ENCODE results near the gene C10orf90.

The C10orf90 gene

DNA sequence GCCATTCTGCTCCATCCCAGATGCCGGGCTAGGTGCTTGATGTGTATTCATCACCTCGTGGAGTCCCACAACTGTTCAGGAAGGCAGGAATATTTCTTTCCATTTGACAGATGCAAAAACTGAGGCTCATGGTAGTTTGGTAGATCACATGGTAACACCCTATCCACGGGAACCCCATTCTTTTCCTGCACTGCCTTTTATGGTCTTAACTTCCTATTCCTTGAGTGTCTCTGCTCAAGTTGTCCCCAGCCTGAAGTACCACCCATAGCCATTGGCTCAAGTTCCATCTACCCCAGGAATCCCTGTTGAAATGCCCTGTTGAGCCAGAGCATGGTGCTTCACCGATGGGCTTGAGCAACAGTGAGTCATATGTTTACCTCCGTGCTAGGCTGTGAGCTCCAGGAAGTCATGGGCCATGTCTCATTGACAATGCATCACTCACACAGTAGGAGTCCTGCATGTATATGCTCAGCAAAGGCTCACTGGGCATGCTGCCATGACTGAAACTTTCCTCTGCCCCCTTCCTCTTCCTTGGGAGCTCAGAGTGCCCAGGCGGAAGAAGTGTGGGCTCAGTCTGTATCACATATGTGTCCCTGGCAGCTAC lies 210.5 kb downstream of the C10orf90 start (continued):
- TF ChIP-seq ZNF2 (tag by site-specific recombination; IDR thresholded peaks at IDR 0.05) = peak; percentile 75; the same call in 1 of the 2 replicates
- no peak for TF ChIP-seq ZNF777 (tag by site-specific recombination; IDR thresholded peaks at IDR 0.05; ENCODE audit: borderline replicate concordance)
- TF ChIP-seq ZNF521 (tag by site-specific recombination; IDR thresholded peaks at IDR 0.05) = no peak
- no peak for TF ChIP-seq ZNF626 (tag by site-specific recombination; IDR thresholded peaks at IDR 0.05)
- no peak for TF ChIP-seq HOXD13 (CRISPR knock-in tag; IDR thresholded peaks at IDR 0.05; ENCODE audit: borderline replicate concordance)
- TF ChIP-seq ZBTB6 (tag by site-specific recombination; IDR thresholded peaks at IDR 0.05) = peak; percentile 78; the same call in 1 of the 2 replicates
- no peak for TF ChIP-seq HOXC10 (CRISPR knock-in tag; IDR thresholded peaks at IDR 0.05)
- 0 out of 2 replicates have a peak, but pooled peaks have one; percentile 24 for TF ChIP-seq IKZF3 (tag by site-specific recombination; IDR thresholded peaks at IDR 0.05)
- no peak for TF ChIP-seq ZNF776 (tag by site-specific recombination; IDR thresholded peaks at IDR 0.05; ENCODE audit: borderline replicate concordance)
- no peak for TF ChIP-seq ZNF510 (tag by site-specific recombination; IDR thresholded peaks at IDR 0.05; ENCODE audit: insufficient replicate concordance)
- TF ChIP-seq HIC1 (tag by site-specific recombination; IDR thresholded peaks at IDR 0.05) = no peak
- TF ChIP-seq ZNF184 (tag by site-specific recombination; IDR thresholded peaks at IDR 0.05) = peak; percentile 74; the same call in 1 of the 2 replicates
- no peak for TF ChIP-seq ZSCAN4 (tag by site-specific recombination; IDR thresholded peaks at IDR 0.05)
- TF ChIP-seq ZNF335 (tag by site-specific recombination; conservative IDR thresholded peaks at IDR 0.05) = no peak
- TF ChIP-seq ZNF624 (tag by site-specific recombination; IDR thresholded peaks at IDR 0.05) = no peak
- no peak for TF ChIP-seq ZNF10 (tag by site-specific recombination; IDR thresholded peaks at IDR 0.05)
- TF ChIP-seq MZF1 (tag by site-specific recombination; IDR thresholded peaks at IDR 0.05; ENCODE audit: borderline replicate concordance) = no peak
- no peak for TF ChIP-seq ZBTB10 (tag by site-specific recombination; IDR thresholded peaks at IDR 0.05)
- TF ChIP-seq, protein P1, sequence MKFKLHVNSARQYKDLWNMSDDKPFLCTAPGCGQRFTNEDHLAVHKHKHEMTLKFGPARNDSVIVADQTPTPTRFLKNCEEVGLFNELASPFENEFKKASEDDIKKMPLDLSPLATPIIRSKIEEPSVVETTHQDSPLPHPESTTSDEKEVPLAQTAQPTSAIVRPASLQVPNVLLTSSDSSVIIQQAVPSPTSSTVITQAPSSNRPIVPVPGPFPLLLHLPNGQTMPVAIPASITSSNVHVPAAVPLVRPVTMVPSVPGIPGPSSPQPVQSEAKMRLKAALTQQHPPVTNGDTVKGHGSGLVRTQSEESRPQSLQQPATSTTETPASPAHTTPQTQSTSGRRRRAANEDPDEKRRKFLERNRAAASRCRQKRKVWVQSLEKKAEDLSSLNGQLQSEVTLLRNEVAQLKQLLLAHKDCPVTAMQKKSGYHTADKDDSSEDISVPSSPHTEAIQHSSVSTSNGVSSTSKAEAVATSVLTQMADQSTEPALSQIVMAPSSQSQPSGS (tag by site-specific recombination; IDR thresholded peaks at IDR 0.05; ENCODE audit: low read depth) = no peak
- no peak for TF ChIP-seq ZSCAN30 (tag by site-specific recombination; IDR thresholded peaks at IDR 0.05)
- TF ChIP-seq, protein P2, sequence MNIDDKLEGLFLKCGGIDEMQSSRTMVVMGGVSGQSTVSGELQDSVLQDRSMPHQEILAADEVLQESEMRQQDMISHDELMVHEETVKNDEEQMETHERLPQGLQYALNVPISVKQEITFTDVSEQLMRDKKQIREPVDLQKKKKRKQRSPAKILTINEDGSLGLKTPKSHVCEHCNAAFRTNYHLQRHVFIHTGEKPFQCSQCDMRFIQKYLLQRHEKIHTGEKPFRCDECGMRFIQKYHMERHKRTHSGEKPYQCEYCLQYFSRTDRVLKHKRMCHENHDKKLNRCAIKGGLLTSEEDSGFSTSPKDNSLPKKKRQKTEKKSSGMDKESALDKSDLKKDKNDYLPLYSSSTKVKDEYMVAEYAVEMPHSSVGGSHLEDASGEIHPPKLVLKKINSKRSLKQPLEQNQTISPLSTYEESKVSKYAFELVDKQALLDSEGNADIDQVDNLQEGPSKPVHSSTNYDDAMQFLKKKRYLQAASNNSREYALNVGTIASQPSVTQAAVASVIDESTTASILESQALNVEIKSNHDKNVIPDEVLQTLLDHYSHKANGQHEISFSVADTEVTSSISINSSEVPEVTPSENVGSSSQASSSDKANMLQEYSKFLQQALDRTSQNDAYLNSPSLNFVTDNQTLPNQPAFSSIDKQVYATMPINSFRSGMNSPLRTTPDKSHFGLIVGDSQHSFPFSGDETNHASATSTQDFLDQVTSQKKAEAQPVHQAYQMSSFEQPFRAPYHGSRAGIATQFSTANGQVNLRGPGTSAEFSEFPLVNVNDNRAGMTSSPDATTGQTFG (tag by site-specific recombination; IDR thresholded peaks at IDR 0.05; ENCODE audit: borderline replicate concordance) = no peak
- TF ChIP-seq ZNF23 (tag by site-specific recombination; IDR thresholded peaks at IDR 0.05; ENCODE audit: borderline replicate concordance) = no peak
- TF ChIP-seq ZNF324 (tag by site-specific recombination; IDR thresholded peaks at IDR 0.05) = no peak
- TF ChIP-seq GLI2 (tag by site-specific recombination; IDR thresholded peaks at IDR 0.05; ENCODE audit: borderline replicate concordance, low read depth) = no peak; the same call in 1 of the 2 replicates
- peak; percentile 98 for TF ChIP-seq ZIC2 (tag by site-specific recombination; IDR thresholded peaks at IDR 0.05)
- no peak for TF ChIP-seq ZNF362 (tag by site-specific recombination; IDR thresholded peaks at IDR 0.05)
- no peak for TF ChIP-seq ZNF404 (tag by site-specific recombination; IDR thresholded peaks at IDR 0.05)
- no peak for TF ChIP-seq ZNF558 (tag by site-specific recombination; IDR thresholded peaks at IDR 0.05)

All from HEK293 (cell line).